K562 (cell line): Measurements from ENCODE around the gene SND1. TPM values are rescaled to one million over a fixed set of nuclear protein-coding genes. Genes with fewer than 3 reads are reported as not detected.
A peak's percentile ranks its signal among the peaks of the same experiment; 100 is the strongest.

Experiments used
- ARNT ChIP-seq, 2 experiments: fragments of 450-650 bp; IDR thresholded peaks; 2 replicates each; pipeline ENCODE4 v1.6.1; 2016; ENCODE audit warnings: mild to moderate bottlenecking in 1 of 2
- ATF1 ChIP-seq, 2 experiments: fragments of 450-650 bp in 1 of 2; IDR thresholded peaks; 2 replicates each; pipeline ENCODE4 v1.6.1; 2016; ENCODE audit warnings: missing compliant biosample characterization in 1 of 2, missing genetic modification characterization in 1 of 2
- ATF7 ChIP-seq: fragments of 450-650 bp; IDR thresholded peaks from 2 replicates; pipeline ENCODE4 v1.7.1; 2014; ENCODE audit warnings: mild to moderate bottlenecking, moderate library complexity
- CBFA2T2 ChIP-seq: fragments of 450-650 bp; conservative IDR thresholded peaks from 2 replicates; pipeline ENCODE4 v1.6.1; 2017; ENCODE audit warnings: mild to moderate bottlenecking
- CBX3 ChIP-seq, 2 experiments: IDR thresholded peaks; 1 replicate in 1 of 2; 2 replicates in 1 of 2; pipeline ENCODE4 v1.6.1; 2012; ENCODE audit warnings: inconsistent platforms in 2 of 2, low read length in 2 of 2, borderline replicate concordance in 1 of 2, control low read depth in 1 of 2
- KLF1 ChIP-seq: fragments of 450-650 bp; IDR thresholded peaks from 2 replicates; pipeline ENCODE4 v1.6.1; 2016; ENCODE audit warnings: missing genetic modification characterization, missing compliant biosample characterization
- KLF13 ChIP-seq: fragments of 450-650 bp; IDR thresholded peaks from 2 replicates; pipeline ENCODE4 v1.6.1; 2016; ENCODE audit warnings: missing genetic modification characterization, low read depth, mild to moderate bottlenecking, missing compliant biosample characterization, moderate library complexity, borderline replicate concordance
- L3MBTL2 ChIP-seq: fragments of 450-650 bp; IDR thresholded peaks from 2 replicates; pipeline ENCODE4 v1.6.1; 2016; ENCODE audit warnings: mild to moderate bottlenecking, moderate library complexity
- MECOM ChIP-seq: fragments of 250-450 bp; sonication (Bioruptor Pico); IDR thresholded peaks from 2 replicates; pipeline ENCODE4 v1.8.0; 2022; ENCODE audit warnings: inconsistent platforms
- NELFE ChIP-seq: IDR thresholded peaks from 2 replicates; pipeline ENCODE4 v1.6.1; 2011; ENCODE audit warnings: mild to moderate bottlenecking; ENCODE audit not compliant: insufficient read depth, insufficient read length
- SMAD4 ChIP-seq: fragments of 250-450 bp; sonication (Bioruptor Pico); conservative IDR thresholded peaks from 2 replicates; pipeline ENCODE4 v1.8.0; 2021; ENCODE audit warnings: inconsistent platforms, mild to moderate bottlenecking, moderate library complexity
- SNIP1 ChIP-seq: fragments of 450-650 bp; IDR thresholded peaks from 2 replicates; pipeline ENCODE4 v1.7.1; 2017; ENCODE audit warnings: low read depth, mild to moderate bottlenecking
- TEAD1 ChIP-seq, 2 experiments: fragments of 450-650 bp in 1 of 2; sonication (generic) in 1 of 2; formaldehyde crosslinking; IDR thresholded peaks; 2 replicates each; pipeline versions ENCODE4 v1.4.0 to v1.8.0; 2020 to 2022; ENCODE audit warnings: mild to moderate bottlenecking in 2 of 2, missing genetic modification reagents in 1 of 2
- XRCC5 ChIP-seq: fragments of 200-400 bp; formaldehyde crosslinking; IDR thresholded peaks from 2 replicates; pipeline ENCODE4 v1.6.1; 2017; ENCODE audit warnings: low read depth, mild to moderate bottlenecking, low read length
- ZNF134 ChIP-seq: fragments of 250-450 bp; sonication (Bioruptor Pico); conservative IDR thresholded peaks from 2 replicates; pipeline ENCODE4 v1.4.0; 2020
- ZNF324 ChIP-seq: fragments of 250-450 bp; sonication (Bioruptor Pico); IDR thresholded peaks from 2 replicates; pipeline ENCODE4 v1.4.0; 2020; ENCODE audit warnings: mild to moderate bottlenecking
- ZNF354B ChIP-seq: fragments of 250-450 bp; sonication (Bioruptor Pico); IDR thresholded peaks from 2 replicates; pipeline ENCODE4 v1.4.0; 2020
- ZNF583 ChIP-seq: fragments of 250-450 bp; sonication (Bioruptor Pico); IDR thresholded peaks from 2 replicates; pipeline ENCODE4 v1.4.0; 2020
- polyA plus RNA-seq, 8 experiments: library from polyadenylated mRNA; depleted of rRNA in 4 of 8; stranded (reverse) in 5 of 8; unstranded in 3 of 8; fragments of >200 nt; fragmentation: Nextera tagmentation in 2 of 8; fragmentation: Illumina TruSeq in 1 of 8; extraction: Ambion mirVana in 2 of 8; extraction: Trizol in 1 of 8; gene quantifications; 2 replicates each; pipeline versions ENCODE4 v1.2.1 to v1.2.3, GENCODE V29; 2011 to 2014; ENCODE audit warnings: inconsistent platforms in 1 of 8, missing spikeins in 1 of 8
- total RNA-seq, 7 experiments: library from RNA; depleted of rRNA in 6 of 7; stranded (reverse); fragments of >200 nt in 6 of 7; fragmentation: Illumina TruSeq in 2 of 7; extraction: Trizol in 2 of 7; gene quantifications; 2 replicates each; pipeline versions ENCODE4 v1.2.1 to v1.2.3, GENCODE V29; 2011 to 2021; ENCODE audit warnings: low replicate concordance in 1 of 7
- TF ChIP-seq, protein P1 (sequence below): fragments of 200-800 bp; sonication (Bioruptor generic); IDR thresholded peaks from 2 replicates; pipeline ENCODE4 v1.6.1; 2016; ENCODE audit warnings: missing genetic modification characterization, missing compliant biosample characterization
- TF ChIP-seq, protein P2 (sequence below): sonication (generic); formaldehyde crosslinking; IDR thresholded peaks from 2 replicates; pipeline ENCODE4 v1.8.1; 2022; ENCODE audit warnings: missing genetic modification reagents
- TF ChIP-seq, protein P3 (sequence below): fragments of 450-650 bp; IDR thresholded peaks from 2 replicates; pipeline ENCODE4 v1.6.1; 2017; ENCODE audit warnings: antibody characterized with exemption

The SND1 gene
- total and polyA plus RNA-seq, 9 of the 15 experiments (the other 6 are each of a cell fraction or from before 2014, with no cell fraction given), result 46.5 to 307 (median 191) TPM

DNA sequence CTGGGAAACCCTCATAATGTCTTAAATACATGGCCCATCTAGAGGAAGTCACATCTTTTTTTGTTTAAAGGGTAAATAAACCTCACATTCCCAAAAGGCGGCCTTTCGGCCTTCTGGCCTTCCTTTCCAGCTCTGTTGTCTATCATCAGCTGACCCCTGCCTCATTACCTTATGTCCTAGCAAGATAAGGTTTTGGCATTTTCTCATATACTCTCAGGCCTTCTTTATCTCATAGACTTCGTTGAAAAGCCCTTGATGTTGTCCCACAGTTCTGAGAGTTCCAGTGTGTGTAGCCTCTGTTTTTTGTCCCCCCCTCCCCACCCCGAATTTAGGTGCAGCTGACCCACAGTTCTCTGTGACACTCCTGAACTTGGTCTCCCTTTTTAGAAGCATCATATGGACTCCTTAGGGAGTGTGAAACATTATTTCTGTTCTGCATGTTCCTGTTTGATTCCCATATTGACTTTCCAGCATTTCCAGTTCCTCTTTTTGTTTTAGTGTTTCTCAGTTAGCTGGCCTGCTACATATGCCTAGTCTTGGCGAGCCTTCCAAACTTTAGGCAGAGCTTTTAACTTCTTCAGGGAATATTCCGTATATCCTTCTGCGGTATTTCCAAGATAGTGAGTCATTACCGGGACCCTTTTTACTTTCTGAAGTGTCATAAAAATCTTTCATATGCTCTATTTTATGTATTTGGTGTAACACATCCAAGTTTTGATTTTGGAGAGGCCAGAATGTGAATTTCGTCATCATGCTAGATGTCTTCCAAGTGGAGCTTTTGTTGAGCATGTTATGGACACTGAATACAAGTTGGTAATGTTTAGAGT lies 240.7 kb downstream of the SND1 start (continued):
- TF ChIP-seq ARNT (IDR thresholded peaks at IDR 0.05) (peak; percentile 48 to 61; a peak in 1 of 4 replicates), KLF1 (tag) (no peak), SNIP1 (no peak), ATF1 (CRISPR knock-in tag; IDR thresholded peaks at IDR 0.05) (no peak), ATF1 (tag; IDR thresholded peaks at IDR 0.05) (peak; percentile 56), CBX3 (IDR thresholded peaks at IDR 0.05; ENCODE audit: borderline replicate concordance in 1 of 2, low read length in 2 of 2) (peak in 1 of 2 experiments; percentile 89; a peak in 1 of 3 replicates), ZNF583 (CRISPR knock-in tag) (peak; percentile 13; the same call in 1 of the 2 replicates), TEAD1 (CRISPR knock-in tag; IDR thresholded peaks at IDR 0.05) (peak in 1 of 2 experiments; percentile 38; a peak in 1 of 4 replicates), ATF7 (peak; percentile 74), ZNF324 (CRISPR knock-in tag) (0 out of 2 replicates have a peak, but pooled peaks have one; percentile 27), SMAD4 (CRISPR knock-in tag) (peak; percentile 83), NELFE (no peak), CBFA2T2 (peak; percentile 91), ZNF134 (CRISPR knock-in tag) (no peak), XRCC5 (no peak), MECOM (CRISPR knock-in tag) (0 out of 2 replicates have a peak, but pooled peaks have one; percentile 45), KLF13 (tag) (0 out of 2 replicates have a peak, but pooled peaks have one; percentile 15), ZNF354B (CRISPR knock-in tag) (no peak), L3MBTL2 (peak; percentile 35; the same call in 1 of the 2 replicates)
- TF ChIP-seq, protein P1, sequence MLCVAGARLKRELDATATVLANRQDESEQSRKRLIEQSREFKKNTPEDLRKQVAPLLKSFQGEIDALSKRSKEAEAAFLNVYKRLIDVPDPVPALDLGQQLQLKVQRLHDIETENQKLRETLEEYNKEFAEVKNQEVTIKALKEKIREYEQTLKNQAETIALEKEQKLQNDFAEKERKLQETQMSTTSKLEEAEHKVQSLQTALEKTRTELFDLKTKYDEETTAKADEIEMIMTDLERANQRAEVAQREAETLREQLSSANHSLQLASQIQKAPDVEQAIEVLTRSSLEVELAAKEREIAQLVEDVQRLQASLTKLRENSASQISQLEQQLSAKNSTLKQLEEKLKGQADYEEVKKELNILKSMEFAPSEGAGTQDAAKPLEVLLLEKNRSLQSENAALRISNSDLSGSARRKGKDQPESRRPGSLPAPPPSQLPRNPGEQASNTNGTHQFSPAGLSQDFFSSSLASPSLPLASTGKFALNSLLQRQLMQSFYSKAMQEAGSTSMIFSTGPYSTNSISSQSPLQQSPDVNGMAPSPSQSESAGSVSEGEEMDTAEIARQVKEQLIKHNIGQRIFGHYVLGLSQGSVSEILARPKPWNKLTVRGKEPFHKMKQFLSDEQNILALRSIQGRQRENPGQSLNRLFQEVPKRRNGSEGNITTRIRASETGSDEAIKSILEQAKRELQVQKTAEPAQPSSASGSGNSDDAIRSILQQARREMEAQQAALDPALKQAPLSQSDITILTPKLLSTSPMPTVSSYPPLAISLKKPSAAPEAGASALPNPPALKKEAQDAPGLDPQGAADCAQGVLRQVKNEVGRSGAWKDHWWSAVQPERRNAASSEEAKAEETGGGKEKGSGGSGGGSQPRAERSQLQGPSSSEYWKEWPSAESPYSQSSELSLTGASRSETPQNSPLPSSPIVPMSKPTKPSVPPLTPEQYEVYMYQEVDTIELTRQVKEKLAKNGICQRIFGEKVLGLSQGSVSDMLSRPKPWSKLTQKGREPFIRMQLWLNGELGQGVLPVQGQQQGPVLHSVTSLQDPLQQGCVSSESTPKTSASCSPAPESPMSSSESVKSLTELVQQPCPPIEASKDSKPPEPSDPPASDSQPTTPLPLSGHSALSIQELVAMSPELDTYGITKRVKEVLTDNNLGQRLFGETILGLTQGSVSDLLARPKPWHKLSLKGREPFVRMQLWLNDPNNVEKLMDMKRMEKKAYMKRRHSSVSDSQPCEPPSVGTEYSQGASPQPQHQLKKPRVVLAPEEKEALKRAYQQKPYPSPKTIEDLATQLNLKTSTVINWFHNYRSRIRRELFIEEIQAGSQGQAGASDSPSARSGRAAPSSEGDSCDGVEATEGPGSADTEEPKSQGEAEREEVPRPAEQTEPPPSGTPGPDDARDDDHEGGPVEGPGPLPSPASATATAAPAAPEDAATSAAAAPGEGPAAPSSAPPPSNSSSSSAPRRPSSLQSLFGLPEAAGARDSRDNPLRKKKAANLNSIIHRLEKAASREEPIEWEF, result no peak
- TF ChIP-seq, protein P2, sequence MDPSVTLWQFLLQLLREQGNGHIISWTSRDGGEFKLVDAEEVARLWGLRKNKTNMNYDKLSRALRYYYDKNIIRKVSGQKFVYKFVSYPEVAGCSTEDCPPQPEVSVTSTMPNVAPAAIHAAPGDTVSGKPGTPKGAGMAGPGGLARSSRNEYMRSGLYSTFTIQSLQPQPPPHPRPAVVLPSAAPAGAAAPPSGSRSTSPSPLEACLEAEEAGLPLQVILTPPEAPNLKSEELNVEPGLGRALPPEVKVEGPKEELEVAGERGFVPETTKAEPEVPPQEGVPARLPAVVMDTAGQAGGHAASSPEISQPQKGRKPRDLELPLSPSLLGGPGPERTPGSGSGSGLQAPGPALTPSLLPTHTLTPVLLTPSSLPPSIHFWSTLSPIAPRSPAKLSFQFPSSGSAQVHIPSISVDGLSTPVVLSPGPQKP (CRISPR knock-in tag), result no peak
- TF ChIP-seq, protein P3, sequence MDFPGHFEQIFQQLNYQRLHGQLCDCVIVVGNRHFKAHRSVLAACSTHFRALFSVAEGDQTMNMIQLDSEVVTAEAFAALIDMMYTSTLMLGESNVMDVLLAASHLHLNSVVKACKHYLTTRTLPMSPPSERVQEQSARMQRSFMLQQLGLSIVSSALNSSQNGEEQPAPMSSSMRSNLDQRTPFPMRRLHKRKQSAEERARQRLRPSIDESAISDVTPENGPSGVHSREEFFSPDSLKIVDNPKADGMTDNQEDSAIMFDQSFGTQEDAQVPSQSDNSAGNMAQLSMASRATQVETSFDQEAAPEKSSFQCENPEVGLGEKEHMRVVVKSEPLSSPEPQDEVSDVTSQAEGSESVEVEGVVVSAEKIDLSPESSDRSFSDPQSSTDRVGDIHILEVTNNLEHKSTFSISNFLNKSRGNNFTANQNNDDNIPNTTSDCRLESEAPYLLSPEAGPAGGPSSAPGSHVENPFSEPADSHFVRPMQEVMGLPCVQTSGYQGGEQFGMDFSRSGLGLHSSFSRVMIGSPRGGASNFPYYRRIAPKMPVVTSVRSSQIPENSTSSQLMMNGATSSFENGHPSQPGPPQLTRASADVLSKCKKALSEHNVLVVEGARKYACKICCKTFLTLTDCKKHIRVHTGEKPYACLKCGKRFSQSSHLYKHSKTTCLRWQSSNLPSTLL, result no peak
